Trophoblast cell (in vitro differentiated cells and primary cell): ENCODE data around the gene WNK2.
"Not testable (repeated sequence)": the region's sequence is repeated elsewhere in the genome, so short reads cannot be mapped to it uniquely, and the experiment has no call there.

Experiments used
- DNase-seq, 2 donors: peaks; one replicate each; pipeline ENCODE4 v3.0.0-alpha.2; 2016
- H2AFZ ChIP-seq: 2 replicates; pipeline ENCODE4 v1.6.1; 2013; ENCODE audit warnings: low read length, moderate library complexity, mild to moderate bottlenecking; ENCODE audit not compliant: insufficient read depth, poor library complexity
- H2AK5ac ChIP-seq: 2 replicates; pipeline ENCODE4 v1.6.1; 2013; ENCODE audit warnings: mild to moderate bottlenecking, low read length
- H2BK120ac ChIP-seq: 2 replicates; pipeline ENCODE4 v1.6.1; 2013; ENCODE audit warnings: low read length, mild to moderate bottlenecking, moderate library complexity; ENCODE audit not compliant: insufficient read depth, poor library complexity
- H2BK12ac ChIP-seq: 2 replicates; pipeline ENCODE4 v1.6.1; 2013; ENCODE audit warnings: mild to moderate bottlenecking, low read length, moderate library complexity
- H2BK5ac ChIP-seq: 2 replicates; pipeline ENCODE4 v1.6.1; 2013; ENCODE audit warnings: low read length, low read depth, moderate library complexity, mild to moderate bottlenecking; ENCODE audit not compliant: poor library complexity
- H3K14ac ChIP-seq: 2 replicates; pipeline ENCODE4 v1.6.1; 2013; ENCODE audit warnings: mild to moderate bottlenecking, low read length
- H3K18ac ChIP-seq: 2 replicates; pipeline ENCODE4 v1.6.1; 2013; ENCODE audit warnings: mild to moderate bottlenecking, low read length
- H3K23ac ChIP-seq: 2 replicates; pipeline ENCODE4 v1.6.1; 2013; ENCODE audit warnings: low read length
- H3K27ac ChIP-seq: 2 replicates; pipeline ENCODE4 v1.5.1; 2013; ENCODE audit warnings: low read depth, mild to moderate bottlenecking, inconsistent platforms, low read length, moderate library complexity
- H3K27me3 ChIP-seq: 2 replicates; pipeline ENCODE4 v1.6.1; 2013; ENCODE audit warnings: inconsistent platforms, mild to moderate bottlenecking, low read length, moderate library complexity; ENCODE audit not compliant: insufficient read depth
- H3K36me3 ChIP-seq, 2 experiments: 1 replicate in 1 of 2; 2 replicates in 1 of 2; pipeline ENCODE4 v1.6.1; 2013; ENCODE audit warnings: low read length in 2 of 2, mild to moderate bottlenecking in 2 of 2, moderate library complexity in 1 of 2; ENCODE audit not compliant: insufficient read depth in 2 of 2, control insufficient read depth in 1 of 2
- H3K4ac ChIP-seq: 2 replicates; pipeline ENCODE4 v1.6.1; 2013; ENCODE audit warnings: low read depth, mild to moderate bottlenecking, low read length, moderate library complexity
- H3K4me1 ChIP-seq, 2 experiments: 1 replicate in 1 of 2; 2 replicates in 1 of 2; pipeline ENCODE4 v1.6.1; 2013; ENCODE audit warnings: low read length in 2 of 2, mild to moderate bottlenecking in 2 of 2, moderate library complexity in 1 of 2; ENCODE audit not compliant: insufficient read depth in 2 of 2, control insufficient read depth in 1 of 2
- H3K4me2 ChIP-seq: 2 replicates; pipeline ENCODE4 v1.6.1; 2013; ENCODE audit warnings: inconsistent platforms, mild to moderate bottlenecking, low read length, moderate library complexity
- H3K4me3 ChIP-seq: 2 replicates; pipeline ENCODE4 v1.5.1; 2013; ENCODE audit warnings: mild to moderate bottlenecking, low read depth, low read length, inconsistent platforms
- H3K79me1 ChIP-seq: one replicate; pipeline ENCODE4 v1.6.1; 2013; ENCODE audit warnings: low read length
- H3K79me2 ChIP-seq: 2 replicates; pipeline ENCODE4 v1.6.1; 2013; ENCODE audit warnings: low read length, mild to moderate bottlenecking; ENCODE audit not compliant: control insufficient read depth, insufficient read depth, poor library complexity
- H3K9ac ChIP-seq: 2 replicates; pipeline ENCODE4 v1.6.1; 2013; ENCODE audit warnings: mild to moderate bottlenecking, low read length
- H3K9me3 ChIP-seq: 2 replicates; pipeline ENCODE4 v1.6.1; 2013; ENCODE audit warnings: low read depth, mild to moderate bottlenecking, control low read depth, inconsistent platforms, low read length; ENCODE audit not compliant: insufficient read depth
- H4K12ac ChIP-seq: 2 replicates; pipeline ENCODE4 v1.6.1; 2013; ENCODE audit warnings: low read depth, mild to moderate bottlenecking, low read length, moderate library complexity
- H4K8ac ChIP-seq: 2 replicates; pipeline ENCODE4 v1.6.1; 2013; ENCODE audit warnings: low read depth, mild to moderate bottlenecking, low read length, moderate library complexity
- H4K91ac ChIP-seq: one replicate; pipeline ENCODE4 v1.6.1; 2013; ENCODE audit warnings: low read depth, mild to moderate bottlenecking, low read length, moderate library complexity
- WGBS: extraction: QIAGEN DNeasy Blood & Tissue Kit; methylation state at CpG from one replicate; pipeline ENCODE4 v1.1.7; 2013; ENCODE audit warnings: missing lambda C conversion rate; ENCODE audit not compliant: insufficient read length, insufficient coverage; ENCODE audit errors: extremely low coverage; 5-methylcytosine and 5-hydroxymethylcytosine counted together

WNK2 gene

GRCh38 chr9:93343663-93344062, 159.7 kb downstream of the WNK2 start:
- Histone ChIP-seq H3K18ac (no peak overlapping the region), H3K27ac (no peak overlapping the region), H4K8ac (no peak overlapping the region), H3K36me3 (no peaks in the 10 kb centered on the region), H3K23ac (no peak overlapping the region), H3K27me3 (peaks cover 21% of the 10 kb centered on the region), H2AFZ (no peak overlapping the region), H2BK120ac (no peak overlapping the region), H4K12ac (no peak overlapping the region), H3K9me3 (peaks cover 9% of the 10 kb centered on the region), H3K4ac (no peak overlapping the region), H2AK5ac (no peak overlapping the region), H2BK5ac (no peak overlapping the region), H3K9ac (no peak overlapping the region), H3K79me2 (no peaks in the 10 kb centered on the region), H3K4me2 (no peak overlapping the region), H3K79me1 (no peaks in the 10 kb centered on the region), H2BK12ac (no peak overlapping the region), H4K91ac (no peak overlapping the region), H3K14ac (no peak overlapping the region), H3K4me1 (peaks cover 4 to 5% of the 10 kb centered on the region in 2 experiments), H3K4me3 (no peak overlapping the region)
- peak; percentile 92 to 96 for DNase-seq
- WGBS, result no CpG with 5 or more reads among the region's 9 CpGs

GRCh38 chr9:93345643-93346230, 161.8 kb downstream of the WNK2 start:
- H3K23ac ChIP-seq, result no peak overlapping the region
- no peak overlapping the region for H4K12ac ChIP-seq
- DNase-seq, result peak in 1 of 2 donors; percentile 52

GRCh38 chr9:93346231-93347112, 162.5 kb downstream of the WNK2 start:
- H3K79me1 ChIP-seq, result no peaks in the 10 kb centered on the region
- WGBS, result no CpG with 5 or more reads among the region's 66 CpGs
- no peak overlapping the region for H2BK12ac ChIP-seq
- peak overlapping the region; percentile 71 for H3K4me2 ChIP-seq
- H2AK5ac ChIP-seq, result no peak overlapping the region
- no peak overlapping the region for H3K4me3 ChIP-seq
- no peak overlapping the region for H3K14ac ChIP-seq
- no peak overlapping the region for H4K91ac ChIP-seq
- H4K8ac ChIP-seq, result no peak overlapping the region
- no peak overlapping the region for H3K23ac ChIP-seq
- H4K12ac ChIP-seq, result no peak overlapping the region
- H3K79me2 ChIP-seq, result no peaks in the 10 kb centered on the region
- H3K18ac ChIP-seq, result no peak overlapping the region
- no peaks in the 10 kb centered on the region for H3K36me3 ChIP-seq
- H2AFZ ChIP-seq, result peak overlapping the region; percentile 47
- H3K27ac ChIP-seq, result no peak overlapping the region
- no peak overlapping the region for H2BK5ac ChIP-seq
- H2BK120ac ChIP-seq, result no peak overlapping the region
- no peak overlapping the region for H3K4ac ChIP-seq
- H3K27me3 ChIP-seq, result peaks cover 21% of the 10 kb centered on the region
- peaks cover 4 to 5% of the 10 kb centered on the region in 2 experiments for H3K4me1 ChIP-seq
- peak in 1 of 2 donors; percentile 21 for DNase-seq
- no peak overlapping the region for H3K9ac ChIP-seq
- H3K9me3 ChIP-seq, result peaks cover 2% of the 10 kb centered on the region

More at GRCh38 chr9:93345643-93346230, 161.8 kb downstream of the WNK2 start:
- H3K18ac ChIP-seq, result no peak overlapping the region
- H3K14ac ChIP-seq, result no peak overlapping the region
- H3K27ac ChIP-seq, result no peak overlapping the region
- WGBS, result no CpG with 5 or more reads among the region's 19 CpGs
- H2BK5ac ChIP-seq, result no peak overlapping the region
- no peaks in the 10 kb centered on the region for H3K79me1 ChIP-seq
- no peak overlapping the region for H2BK120ac ChIP-seq
- H3K9ac ChIP-seq, result no peak overlapping the region
- no peaks in the 10 kb centered on the region for H3K36me3 ChIP-seq
- peaks cover 21% of the 10 kb centered on the region for H3K27me3 ChIP-seq
- H2AFZ ChIP-seq, result no peak overlapping the region
- H3K4me1 ChIP-seq, result peaks cover 4 to 5% of the 10 kb centered on the region in 2 experiments
- H3K4me3 ChIP-seq, result no peak overlapping the region
- H3K79me2 ChIP-seq, result no peaks in the 10 kb centered on the region
- H4K91ac ChIP-seq, result no peak overlapping the region
- no peak overlapping the region for H4K8ac ChIP-seq
- H2BK12ac ChIP-seq, result no peak overlapping the region
- peaks cover 2% of the 10 kb centered on the region for H3K9me3 ChIP-seq
- peak overlapping the region; percentile 71 for H3K4me2 ChIP-seq
- no peak overlapping the region for H2AK5ac ChIP-seq
- H3K4ac ChIP-seq, result no peak overlapping the region

GRCh38 chr9:93347371-93347975, 163.5 kb downstream of the WNK2 start:
- not testable (repeated sequence) for H2BK120ac ChIP-seq, H3K4me2 ChIP-seq, H3K27ac ChIP-seq, H3K36me3 ChIP-seq, H3K79me2 ChIP-seq, H4K12ac ChIP-seq, DNase-seq, H3K4me3 ChIP-seq, H3K9ac ChIP-seq, H2BK5ac ChIP-seq, H3K23ac ChIP-seq, H2BK12ac ChIP-seq, H2AK5ac ChIP-seq, H4K91ac ChIP-seq, H3K14ac ChIP-seq, H2AFZ ChIP-seq, H3K9me3 ChIP-seq, H3K79me1 ChIP-seq, H3K18ac ChIP-seq, H3K4me1 ChIP-seq, H4K8ac ChIP-seq, H3K4ac ChIP-seq
- WGBS, result no CpG with 5 or more reads among the region's 9 CpGs
- H3K27me3 ChIP-seq, result peaks cover 21% of the 10 kb centered on the region
